ENCODE results near the gene CSF2.

Gene CSF2

DNA sequence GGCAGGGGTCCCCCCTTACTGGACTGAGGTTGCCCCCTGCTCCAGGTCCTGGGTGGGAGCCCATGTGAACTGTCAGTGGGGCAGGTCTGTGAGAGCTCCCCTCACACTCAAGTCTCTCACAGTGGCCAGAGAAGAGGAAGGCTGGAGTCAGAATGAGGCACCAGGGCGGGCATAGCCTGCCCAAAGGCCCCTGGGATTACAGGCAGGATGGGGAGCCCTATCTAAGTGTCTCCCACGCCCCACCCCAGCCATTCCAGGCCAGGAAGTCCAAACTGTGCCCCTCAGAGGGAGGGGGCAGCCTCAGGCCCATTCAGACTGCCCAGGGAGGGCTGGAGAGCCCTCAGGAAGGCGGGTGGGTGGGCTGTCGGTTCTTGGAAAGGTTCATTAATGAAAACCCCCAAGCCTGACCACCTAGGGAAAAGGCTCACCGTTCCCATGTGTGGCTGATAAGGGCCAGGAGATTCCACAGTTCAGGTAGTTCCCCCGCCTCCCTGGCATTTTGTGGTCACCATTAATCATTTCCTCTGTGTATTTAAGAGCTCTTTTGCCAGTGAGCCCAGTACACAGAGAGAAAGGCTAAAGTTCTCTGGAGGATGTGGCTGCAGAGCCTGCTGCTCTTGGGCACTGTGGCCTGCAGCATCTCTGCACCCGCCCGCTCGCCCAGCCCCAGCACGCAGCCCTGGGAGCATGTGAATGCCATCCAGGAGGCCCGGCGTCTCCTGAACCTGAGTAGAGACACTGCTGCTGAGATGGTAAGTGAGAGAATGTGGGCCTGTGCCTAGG, at the start of gene CSF2:
CSF2 (plus strand) TSS at position 559 of the 783 bp plus-strand sequence; CDS start at position 594, 35 bp downstream.
- peak; percentile 14 for DNase-seq

DNA sequence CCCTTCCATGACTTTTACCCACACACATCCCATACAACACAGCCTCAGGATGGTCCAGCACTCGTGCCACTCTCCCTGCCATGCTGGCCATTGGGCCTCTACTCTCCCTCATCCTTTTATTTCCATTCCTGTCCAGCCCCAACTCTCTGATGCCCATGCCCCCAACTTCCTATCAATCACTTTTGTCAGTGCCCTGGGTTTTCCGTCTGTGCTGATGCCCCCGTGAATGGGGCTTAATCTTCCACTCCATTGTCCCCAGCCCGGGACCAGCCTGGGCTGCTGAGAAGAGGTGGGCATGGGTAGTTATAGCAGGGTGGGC, 49.5 kb upstream of the CSF2 start:
- no peak for DNase-seq

- no peak for DNase-seq
These were observed 48.7 kb upstream of the CSF2 start for GRCh38 chr5:132024789-132025402.

- no peak for DNase-seq
These were observed 48.1 kb upstream of the CSF2 start for GRCh38 chr5:132025403-132025971.

DNA sequence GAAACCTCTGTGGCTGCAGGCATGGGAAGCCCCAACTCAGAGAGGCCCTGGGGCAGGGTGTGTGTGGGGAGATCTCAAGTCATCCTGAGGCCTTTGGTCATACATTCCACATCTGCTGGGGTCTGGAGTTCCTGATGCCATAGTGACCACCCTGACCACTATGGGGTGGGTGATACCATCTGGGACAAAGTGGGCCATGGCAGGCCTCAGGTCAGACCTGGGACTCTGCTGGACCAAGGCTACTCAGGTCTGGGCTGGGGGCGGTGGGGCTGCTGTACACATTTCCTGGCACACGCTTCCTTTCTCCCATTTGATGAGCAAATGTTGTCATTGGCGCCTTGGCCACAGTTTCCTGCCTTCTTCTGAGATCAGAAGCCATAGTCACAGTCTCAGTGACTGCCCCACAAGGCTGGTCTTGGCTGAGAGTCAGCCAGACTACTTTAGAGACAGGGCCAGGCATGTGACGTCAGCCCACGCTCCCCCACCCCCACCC, 47.0 kb upstream of the CSF2 start:
- DNase-seq, result no peak

DNA sequence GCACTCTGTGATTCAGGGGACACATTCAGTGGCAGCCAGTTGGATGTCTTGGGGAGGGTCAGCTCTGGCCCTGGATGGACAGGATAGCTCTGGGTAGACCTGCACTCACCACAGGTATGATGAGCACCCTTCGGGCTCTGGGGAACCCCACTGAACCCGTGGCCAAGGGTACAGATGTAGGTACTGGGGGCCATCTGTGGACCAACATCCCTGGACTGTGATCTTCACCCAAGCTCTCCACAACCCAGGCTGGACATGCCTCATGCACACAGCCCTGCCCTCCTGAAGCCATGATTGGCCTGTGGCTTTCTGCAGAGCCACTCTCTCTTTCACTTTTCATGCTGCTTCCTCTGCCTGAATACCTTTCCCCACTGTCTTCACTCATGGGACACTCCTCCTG, 46.6 kb upstream of the CSF2 start:
- no peak for DNase-seq

- no peak for DNase-seq
These were observed 43.8 kb upstream of the CSF2 start for GRCh38 chr5:132029609-132030330.

DNA sequence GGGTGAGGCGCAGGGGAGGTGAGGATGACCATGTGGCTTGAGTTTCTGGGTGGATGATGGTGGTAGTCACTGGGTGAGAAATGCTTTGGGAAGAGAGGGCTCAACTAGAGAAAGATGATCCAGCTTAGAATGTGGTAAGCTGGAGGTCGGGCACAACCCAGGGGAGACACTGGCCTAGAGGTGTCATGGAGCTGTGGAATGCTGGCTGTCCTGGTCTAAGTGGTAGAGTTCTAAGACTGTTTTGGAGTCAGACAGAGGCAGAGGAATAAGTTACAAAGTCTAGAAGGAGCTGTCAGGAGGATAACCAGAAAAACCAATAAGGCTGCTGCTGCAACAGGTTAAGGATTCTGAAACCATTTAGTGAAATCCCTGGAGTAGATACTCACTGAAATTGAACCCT, 43.0 kb upstream of the CSF2 start:
- no peak for DNase-seq

DNA sequence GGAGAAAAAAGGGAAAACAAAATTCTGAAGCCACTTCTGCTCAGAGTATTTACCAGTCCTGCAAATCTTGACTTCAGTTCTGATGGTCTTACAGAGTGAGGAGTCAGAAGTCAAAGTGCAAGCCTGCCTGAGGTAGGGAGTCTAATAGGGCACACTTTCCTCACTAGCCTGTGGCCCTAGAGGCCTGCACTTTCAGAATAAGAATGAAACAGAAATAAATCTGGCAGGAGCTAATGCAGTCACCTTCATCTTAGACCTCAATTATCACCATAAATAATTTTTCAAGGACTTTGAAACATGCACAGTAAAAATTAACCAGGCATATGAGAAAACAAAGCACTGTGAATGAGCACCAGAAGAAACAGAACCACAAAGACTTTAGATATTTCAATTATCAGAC, 41.4 kb upstream of the CSF2 start:
- DNase-seq, result no peak

DNA sequence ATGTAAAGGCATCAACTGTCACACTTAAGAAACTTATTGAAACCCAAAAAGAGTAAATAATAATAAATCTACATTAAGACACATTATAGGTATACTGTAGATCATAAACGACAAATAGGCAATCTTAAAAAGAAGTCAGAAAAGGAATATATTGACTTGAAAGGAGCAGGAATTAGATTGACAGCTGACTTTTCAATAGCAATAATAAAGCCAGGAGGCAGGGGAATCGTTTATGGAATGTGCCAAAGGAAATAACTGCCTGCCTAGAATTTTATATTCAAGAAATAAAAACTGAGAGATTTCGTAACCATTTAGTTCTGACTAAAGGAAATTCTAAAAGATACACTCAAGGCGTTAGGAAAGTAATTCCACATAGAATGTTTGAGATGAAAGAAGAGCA, 40.5 kb upstream of the CSF2 start:
- DNase-seq, result no peak

- no peak for DNase-seq
These were observed 36.2 kb upstream of the CSF2 start for GRCh38 chr5:132037353-132037752.

GRCh38 chr5:132044207-132044606, 29.4 kb upstream of the CSF2 start:
- no peak for DNase-seq

GRCh38 chr5:132046880-132047299, 26.7 kb upstream of the CSF2 start:
- no peak for DNase-seq

- DNase-seq, result no peak
These were observed 24.5 kb upstream of the CSF2 start for GRCh38 chr5:132049093-132049492.

DNA sequence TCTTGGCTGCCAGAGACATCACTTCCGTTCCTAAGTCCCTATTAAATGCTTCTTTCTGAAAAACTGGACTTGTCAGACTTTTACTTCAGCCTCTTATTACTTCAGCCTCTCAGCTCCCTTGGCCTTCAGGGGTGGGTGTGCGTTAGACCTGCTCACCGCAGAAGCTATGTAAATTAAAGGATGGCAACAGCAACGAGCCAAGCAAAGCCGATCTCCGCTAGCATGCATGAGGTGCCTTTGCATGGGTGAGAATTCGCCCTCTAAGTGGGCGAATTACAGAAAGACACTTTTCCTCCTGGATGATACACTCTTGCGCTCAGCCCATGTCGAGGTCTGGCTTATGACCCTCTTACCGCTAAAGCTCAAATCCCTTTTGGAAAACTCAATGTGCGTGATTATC, 24.0 kb upstream of the CSF2 start:
- no peak for DNase-seq

GRCh38 chr5:132050136-132050535, 23.5 kb upstream of the CSF2 start:
- DNase-seq, result no peak

DNA sequence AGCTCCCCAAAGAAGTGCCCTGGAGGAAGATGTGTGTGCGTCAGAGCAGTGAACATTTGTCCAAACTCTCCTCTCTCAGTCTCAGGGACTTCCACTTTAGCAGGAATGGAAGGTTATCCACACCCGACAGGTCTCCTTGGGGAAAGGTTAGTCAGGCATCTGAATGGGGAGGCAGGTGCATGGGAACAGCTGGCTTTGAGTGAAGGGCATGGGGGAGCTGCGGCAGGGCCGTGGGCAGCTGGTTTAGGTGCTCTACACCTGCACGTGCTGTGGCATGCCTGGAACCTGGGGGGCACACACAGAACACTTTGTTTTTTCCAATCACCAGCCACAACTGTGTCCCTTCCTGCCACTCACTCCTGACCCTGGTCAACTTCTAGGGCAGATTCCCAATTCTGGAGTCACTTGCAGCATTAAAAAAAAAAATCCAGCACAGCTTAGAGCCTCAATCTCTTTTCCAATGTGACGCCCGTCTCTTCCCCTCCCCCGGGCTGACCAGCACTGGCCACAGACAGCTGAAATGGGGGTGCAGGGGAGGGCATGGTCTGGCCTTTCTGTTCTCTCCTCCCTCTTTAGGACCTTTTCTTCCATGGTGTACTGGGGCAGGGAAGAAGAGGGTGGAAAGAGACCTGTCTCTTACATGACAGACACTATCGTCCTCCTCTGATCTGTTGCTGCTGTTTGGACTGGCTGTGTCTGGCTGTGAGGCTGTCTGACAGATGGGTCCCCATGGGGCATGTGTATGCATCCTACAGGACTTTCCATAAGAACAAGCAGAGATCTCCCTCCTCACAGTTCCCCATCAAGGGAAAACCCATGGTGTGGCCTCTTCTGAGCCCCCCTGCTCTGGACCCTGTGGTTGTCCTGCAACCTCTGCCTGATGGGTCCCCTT, 22.7 kb upstream of the CSF2 start:
- DNase-seq, result no peak

DNA sequence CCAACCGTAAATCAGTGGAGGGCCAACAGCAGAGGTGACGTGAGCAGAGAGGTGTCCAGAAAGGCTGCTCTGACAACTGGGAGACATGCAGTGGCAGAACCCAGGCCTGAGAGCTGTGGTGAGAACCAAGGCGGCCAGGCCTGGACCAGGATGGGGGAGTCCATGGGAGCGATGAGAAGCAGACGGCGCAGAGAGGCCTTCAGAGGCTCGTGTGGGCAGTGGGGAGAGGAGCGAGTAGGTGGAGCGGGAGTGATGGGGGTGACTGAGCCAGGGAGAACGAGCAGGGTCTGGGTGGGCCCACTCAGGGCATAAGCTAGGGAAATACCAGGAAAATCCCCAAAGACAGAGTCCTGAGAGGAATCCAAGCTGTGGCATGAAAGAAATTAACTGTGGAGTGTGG, 21.1 kb upstream of the CSF2 start:
- DNase-seq, result no peak

GRCh38 chr5:132053483-132053882, 20.1 kb upstream of the CSF2 start:
- DNase-seq, result no peak

DNA sequence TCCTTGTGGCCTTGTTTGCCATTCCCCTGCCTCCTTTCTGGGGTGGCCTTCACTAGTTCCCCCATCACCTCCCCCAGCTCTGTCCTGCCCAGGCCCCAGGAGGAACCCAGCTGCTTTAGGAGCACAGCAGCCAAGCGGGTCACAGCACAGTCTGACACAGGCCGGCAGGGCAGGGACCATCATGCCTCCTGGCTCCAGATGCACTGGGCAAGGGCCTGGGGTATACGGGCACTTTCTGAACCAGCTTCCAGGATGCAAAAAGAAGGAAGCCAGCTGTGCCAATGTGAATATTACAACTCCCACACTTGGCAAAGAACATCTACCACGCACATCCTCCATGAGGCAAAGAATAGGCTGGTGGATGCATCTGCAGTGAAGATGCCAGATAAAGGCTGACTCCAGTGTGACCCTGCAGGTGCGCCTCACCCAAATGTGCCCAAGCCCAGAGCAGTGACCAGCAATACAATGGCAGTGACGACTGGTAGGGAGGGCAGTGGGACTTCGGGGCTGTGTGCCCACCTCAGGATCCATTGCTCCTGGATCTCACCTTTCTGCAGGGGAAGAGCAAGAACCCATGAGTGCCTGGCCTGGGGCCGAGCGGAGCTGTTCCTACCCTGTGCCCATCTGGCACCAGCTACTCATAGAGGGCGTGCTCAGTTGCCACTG, 19.4 kb upstream of the CSF2 start:
- no peak for DNase-seq

DNA sequence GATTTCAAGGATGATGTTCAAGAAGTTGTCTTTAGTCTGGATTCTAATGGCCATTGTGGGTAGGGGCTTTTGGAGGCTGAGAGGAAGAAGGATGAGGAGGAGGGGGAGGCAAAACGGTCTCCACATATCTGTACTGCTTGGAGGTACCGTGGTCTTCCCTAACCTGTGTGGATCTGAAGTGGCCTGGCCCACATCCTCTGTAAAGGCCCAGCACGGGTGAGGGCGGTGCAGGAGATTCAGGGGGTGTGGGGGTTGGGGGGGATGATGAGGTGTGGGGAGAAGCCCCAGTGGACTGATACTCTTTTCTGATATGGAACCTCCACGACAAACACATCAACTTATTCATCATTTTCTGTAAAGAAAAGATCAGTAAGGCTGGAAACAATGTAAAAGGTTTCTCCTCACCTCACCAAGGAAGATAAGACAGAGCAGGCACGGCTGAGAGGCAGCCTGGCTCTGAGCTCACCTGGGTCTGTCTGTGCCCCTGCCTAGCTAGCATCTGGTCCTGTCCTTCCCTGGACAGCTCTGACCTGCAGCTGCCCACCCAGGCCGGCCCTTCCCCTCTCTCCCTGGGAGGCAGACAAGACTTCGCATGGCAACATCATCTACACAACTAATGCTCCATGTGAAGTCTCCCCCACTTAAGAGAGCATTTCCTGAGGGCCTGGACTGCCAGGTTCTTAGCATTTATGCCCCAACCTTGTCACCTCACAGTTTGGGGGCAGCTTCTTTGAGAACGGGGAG, 18.7 kb upstream of the CSF2 start:
- no peak for DNase-seq

All from fibroblast of skin of right biceps (primary cell).